Spleen (tissue), 7 donors: ENCODE measurements around the gene MAPK4.

Experiments
- CTCF ChIP-seq, 11 experiments: fragments of 200-600 bp in 7 of 11; fragments of 450-650 bp in 4 of 11; sonication (generic) in 4 of 11; IDR thresholded peaks in 8 of 11; conservative IDR thresholded peaks in 3 of 11; 1 replicate in 7 of 11; 2 replicates in 4 of 11; pipeline versions ENCODE4 v1.4.0 to v1.8.0; 2016 to 2021; ENCODE audit warnings: antibody characterized with exemption in 11 of 11, inconsistent platforms in 4 of 11, mild to moderate bottlenecking in 1 of 11
- POLR2A ChIP-seq, 3 donors: fragments of 450-650 bp; IDR thresholded peaks; one replicate each; pipeline ENCODE4 v1.5.1; 2017; ENCODE audit warnings: antibody characterized with exemption in 3 of 3, mild to moderate bottlenecking in 1 of 3
- donor health status: DM: no; HTN: no; CAD: no; lungs with moderate emphysema.
- donor health status: DM: no; HTN: no; CAD: no.
- donor health status: DM: no; HTN: no; CAD: no.

GRCh38 chr18:50594012-50594411 is 34.1 kb downstream of the MAPK4 start:
- TF ChIP-seq CTCF (IDR thresholded peaks at IDR 0.05 in 8 of 11, conservative IDR thresholded peaks at IDR 0.05 in 3 of 11) (no peak), POLR2A (IDR thresholded peaks at IDR 0.05) (no peak)
